C4-2B (cell line): ENCODE data around the gene GYPC.

Source experiments
- H3K27ac ChIP-seq: fragments of 450-650 bp; 2 replicates; pipeline ENCODE4 v1.5.1; 2017
- ZFX ChIP-seq: fragments of 450-650 bp; IDR thresholded peaks from 2 replicates; pipeline ENCODE4 v1.6.1; 2017
- TF ChIP-seq, protein P1 (sequence below): fragments of 450-650 bp; conservative IDR thresholded peaks from 2 replicates; pipeline ENCODE4 v1.5.1; 2017; ENCODE audit warnings: mild to moderate bottlenecking

The GYPC gene

DNA sequence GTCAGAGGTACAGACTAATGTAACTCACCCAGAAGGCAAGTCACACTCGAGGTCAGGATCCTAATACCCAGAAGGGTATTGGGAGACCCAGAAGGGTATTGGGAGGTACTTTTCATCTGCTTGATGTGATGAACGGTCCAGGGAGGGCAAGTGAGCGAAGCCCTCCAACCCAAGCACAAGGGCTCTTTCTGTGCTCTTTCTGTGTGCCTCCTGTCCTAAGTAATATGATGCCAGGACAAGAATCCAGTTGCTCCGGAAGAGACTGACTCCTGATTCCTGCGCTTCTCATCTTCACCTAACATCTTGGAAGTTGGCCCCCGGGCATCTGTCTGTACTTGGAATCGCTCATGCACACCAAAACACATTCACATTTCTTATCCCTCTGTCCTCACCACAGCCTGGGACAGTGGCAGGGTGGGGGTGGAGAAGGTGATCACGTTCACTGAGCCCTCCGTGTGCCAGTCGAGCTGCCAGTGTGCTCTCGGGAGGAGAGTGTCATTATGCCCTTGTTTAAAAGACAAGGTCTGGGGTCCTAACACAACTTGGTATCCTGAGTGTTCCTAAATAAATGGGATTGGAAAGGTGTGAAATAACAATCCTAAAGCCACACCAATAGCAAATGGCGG, 17.1 kb downstream of the GYPC start:
- no peak for TF ChIP-seq ZFX
- TF ChIP-seq, protein P1, sequence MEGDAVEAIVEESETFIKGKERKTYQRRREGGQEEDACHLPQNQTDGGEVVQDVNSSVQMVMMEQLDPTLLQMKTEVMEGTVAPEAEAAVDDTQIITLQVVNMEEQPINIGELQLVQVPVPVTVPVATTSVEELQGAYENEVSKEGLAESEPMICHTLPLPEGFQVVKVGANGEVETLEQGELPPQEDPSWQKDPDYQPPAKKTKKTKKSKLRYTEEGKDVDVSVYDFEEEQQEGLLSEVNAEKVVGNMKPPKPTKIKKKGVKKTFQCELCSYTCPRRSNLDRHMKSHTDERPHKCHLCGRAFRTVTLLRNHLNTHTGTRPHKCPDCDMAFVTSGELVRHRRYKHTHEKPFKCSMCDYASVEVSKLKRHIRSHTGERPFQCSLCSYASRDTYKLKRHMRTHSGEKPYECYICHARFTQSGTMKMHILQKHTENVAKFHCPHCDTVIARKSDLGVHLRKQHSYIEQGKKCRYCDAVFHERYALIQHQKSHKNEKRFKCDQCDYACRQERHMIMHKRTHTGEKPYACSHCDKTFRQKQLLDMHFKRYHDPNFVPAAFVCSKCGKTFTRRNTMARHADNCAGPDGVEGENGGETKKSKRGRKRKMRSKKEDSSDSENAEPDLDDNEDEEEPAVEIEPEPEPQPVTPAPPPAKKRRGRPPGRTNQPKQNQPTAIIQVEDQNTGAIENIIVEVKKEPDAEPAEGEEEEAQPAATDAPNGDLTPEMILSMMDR, result no peak
- H3K27ac ChIP-seq, result no peak overlapping the region

DNA sequence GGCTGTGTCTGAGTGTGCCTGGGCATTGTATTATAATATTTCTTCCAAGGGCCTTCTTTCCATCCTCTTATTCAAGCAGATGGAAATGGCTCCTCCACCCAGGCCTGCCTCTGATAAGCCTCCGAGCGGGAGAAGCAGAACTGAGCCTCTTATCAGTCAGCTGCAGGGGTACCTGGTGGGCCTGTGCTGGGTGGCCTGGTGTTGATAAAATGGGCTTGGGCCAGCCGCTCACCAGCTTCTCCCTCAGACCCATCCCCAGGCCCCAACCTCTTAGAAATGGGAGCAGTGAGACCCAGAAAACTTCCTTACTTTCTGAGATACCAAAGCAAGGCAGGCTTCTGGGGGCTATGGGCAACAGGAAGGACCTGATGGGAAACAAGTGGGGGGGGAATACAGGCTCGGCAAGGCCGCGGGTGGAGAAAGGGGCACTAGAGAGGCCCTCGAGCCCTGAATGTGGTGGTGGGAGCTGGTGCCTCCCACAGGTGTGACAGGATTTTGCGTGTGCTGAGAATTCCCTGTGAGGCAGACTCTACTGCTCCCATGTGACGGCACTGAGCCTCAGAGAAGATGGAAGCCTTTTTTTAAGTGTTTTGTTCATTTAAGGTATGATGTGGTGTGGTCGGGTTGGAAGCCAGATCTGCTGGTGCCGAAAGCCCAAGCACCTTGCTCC, 18.3 kb downstream of the GYPC start:
- H3K27ac ChIP-seq, result no peak overlapping the region
- TF ChIP-seq, protein P1, result no peak

DNA sequence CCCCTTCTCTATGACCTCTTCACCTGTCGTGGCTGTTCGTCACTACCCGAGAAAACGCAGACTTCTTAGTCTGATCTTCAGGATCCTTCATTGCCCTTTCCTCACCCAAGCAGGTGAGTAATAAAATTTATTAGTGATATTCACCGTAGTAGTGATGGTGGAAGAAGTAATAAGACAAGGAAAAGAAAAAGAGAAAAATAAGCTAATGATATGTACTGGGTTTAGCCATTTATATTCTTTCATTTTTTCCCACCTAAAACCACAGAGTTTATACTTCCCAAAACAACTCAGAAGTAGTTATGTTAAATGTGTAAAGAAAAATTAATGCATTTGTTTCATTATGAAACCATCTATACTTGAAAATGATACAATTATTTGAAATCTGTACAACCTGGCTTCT, 19.7 kb downstream of the GYPC start:
- H3K27ac ChIP-seq, result no peak overlapping the region
- TF ChIP-seq, protein P1, result no peak
- no peak for TF ChIP-seq ZFX

DNA sequence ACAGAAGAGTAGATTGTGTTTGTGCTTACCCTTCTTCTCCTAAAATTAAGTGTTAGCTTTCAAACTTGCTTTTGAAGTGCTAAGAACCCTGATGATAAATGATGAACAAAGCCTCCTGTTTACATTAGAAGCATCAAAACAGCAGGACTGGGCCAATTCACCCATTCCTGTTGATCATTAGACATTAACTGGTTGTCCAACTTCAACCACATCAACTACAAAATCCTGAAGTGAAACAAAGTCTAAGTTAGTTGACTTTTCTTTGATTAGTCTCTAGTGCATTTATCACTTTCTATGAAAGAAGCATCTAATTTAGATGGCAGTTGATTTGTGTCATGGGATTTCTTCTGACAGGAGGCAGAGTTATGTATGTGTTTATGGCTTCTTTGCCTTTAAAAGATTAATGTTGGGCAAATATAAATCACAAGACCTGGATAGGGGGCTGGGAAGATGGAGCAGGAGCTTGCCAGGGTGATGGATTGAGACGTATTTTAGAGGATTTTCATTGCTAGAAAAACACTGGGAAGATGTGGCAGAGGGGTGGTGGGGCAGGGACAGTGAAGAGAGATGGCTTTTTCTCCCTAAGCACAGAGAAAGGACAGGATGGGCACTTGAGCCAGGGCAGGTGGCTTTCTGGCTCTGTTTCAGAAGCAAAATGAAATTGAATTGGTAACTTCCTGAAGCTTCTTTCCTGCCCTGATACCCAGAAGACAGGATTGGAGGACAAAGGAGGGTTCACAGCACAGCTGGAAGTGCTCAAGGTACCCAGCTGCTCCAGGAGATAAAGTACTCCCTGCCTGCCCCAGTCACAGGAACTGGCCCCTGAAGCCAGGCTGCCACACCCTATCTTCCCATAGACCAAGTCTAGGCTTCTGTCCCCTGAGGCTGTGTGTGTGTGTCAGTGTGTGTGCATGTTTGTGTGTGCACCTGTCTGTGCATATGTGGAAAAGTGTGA, 20.5 kb downstream of the GYPC start:
- TF ChIP-seq, protein P1, result no peak
- TF ChIP-seq ZFX, result no peak
- no peak overlapping the region for H3K27ac ChIP-seq

DNA sequence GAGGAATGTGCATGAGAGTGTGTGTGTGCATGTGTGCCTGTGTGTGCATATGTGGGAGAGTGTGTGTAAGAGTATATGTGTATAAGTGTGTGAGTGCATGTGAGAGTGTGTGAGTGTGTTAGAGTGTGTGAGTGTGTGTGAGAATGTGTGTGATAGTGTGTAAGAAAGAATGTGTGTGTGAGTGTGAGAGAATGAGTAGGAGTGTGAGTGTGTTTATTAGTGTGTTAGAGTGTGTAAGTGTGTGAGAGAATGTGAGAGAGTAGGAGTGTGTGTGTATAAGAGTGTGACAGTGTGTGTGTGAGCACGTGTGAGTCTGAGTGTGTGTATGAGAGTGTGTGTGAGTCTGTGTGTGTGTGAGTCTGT, 21.2 kb downstream of the GYPC start:
- TF ChIP-seq, protein P1, result no peak
- TF ChIP-seq ZFX, result no peak

DNA sequence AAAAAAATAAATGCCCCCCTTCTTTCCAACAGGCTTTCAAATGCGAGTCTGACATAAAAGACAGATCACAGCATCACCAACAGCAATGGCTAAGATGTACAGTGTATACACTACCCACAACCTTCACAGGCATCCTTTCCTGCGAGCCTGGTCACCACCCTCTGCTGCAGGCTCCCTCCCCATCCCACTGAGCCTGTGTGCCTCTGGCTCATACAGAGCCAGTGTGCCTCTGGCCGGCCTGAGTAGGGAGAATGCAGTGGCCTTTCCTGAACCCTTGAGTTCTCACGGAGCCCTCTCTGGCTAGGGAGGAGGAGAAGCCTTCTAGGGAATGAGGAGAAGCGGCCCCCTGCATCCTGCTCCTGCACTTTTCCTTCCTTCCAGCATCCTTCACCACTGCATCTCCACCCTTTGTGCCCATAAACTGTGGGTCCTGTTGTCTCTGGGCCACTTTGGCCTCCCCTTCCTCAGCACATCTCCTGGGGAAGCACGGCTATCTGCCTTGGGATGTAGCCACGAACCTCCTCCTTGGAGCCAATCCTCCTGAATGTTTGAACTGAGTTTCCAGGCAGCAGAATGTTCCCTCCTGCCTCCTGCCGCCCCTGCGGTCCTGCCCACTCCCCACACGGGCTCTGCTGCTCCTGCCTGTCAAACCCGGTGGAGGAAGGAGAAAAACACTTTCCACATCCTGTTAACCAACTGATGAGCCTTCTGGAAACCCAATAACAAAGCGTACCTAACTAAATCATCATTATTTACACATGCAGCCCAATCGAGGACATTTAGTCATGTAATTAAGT, 22.5 kb downstream of the GYPC start:
- TF ChIP-seq, protein P1, result no peak
- TF ChIP-seq ZFX, result no peak
- H3K27ac ChIP-seq, result no peak overlapping the region

More for the DNA sequence above, 21.2 kb downstream of the GYPC start:
- H3K27ac ChIP-seq, result no peak overlapping the region
